PFSK-1 (cell line): ENCODE measurements around the gene EFNB1.

ENCODE experiments used
- FOXP2 ChIP-seq: optimal IDR thresholded peaks from 2 replicates; pipeline ENCODE3; 2011; ENCODE audit warnings: borderline replicate concordance, control low read depth, inconsistent platforms; ENCODE audit not compliant: insufficient read depth; ENCODE audit errors: extremely low read length, extremely low read depth
- POLR2AphosphoS5 ChIP-seq: IDR thresholded peaks from 2 replicates; pipeline ENCODE4 v1.6.1; 2012; ENCODE audit warnings: low read depth, mild to moderate bottlenecking, control low read depth, low read length, moderate library complexity
- REST ChIP-seq, 2 experiments: IDR thresholded peaks; 2 replicates each; pipeline versions ENCODE4 v1.6.1 to v1.8.0; 2011 to 2012; ENCODE audit warnings: low read depth in 2 of 2, low read length in 2 of 2, control low read depth in 1 of 2, inconsistent platforms in 1 of 2, mild to moderate bottlenecking in 1 of 2, moderate library complexity in 1 of 2; ENCODE audit not compliant: insufficient read depth in 1 of 2
- SIN3A ChIP-seq: IDR thresholded peaks from 2 replicates; pipeline ENCODE4 v1.6.1; 2012; ENCODE audit warnings: mild to moderate bottlenecking, low read length, moderate library complexity, borderline replicate concordance; ENCODE audit not compliant: insufficient read depth
- TAF1 ChIP-seq: IDR thresholded peaks from 2 replicates; pipeline ENCODE4 v1.6.1; 2012; ENCODE audit warnings: low read length, control low read depth, borderline replicate concordance; ENCODE audit not compliant: insufficient read depth

GRCh38 chrX:68827848-68828624 lies 785 bp upstream of the EFNB1 start:
- TF ChIP-seq REST (IDR thresholded peaks at IDR 0.05; ENCODE audit: insufficient read depth in 1 of 2, low read depth in 2 of 2, low read length in 2 of 2) (no peak), TAF1 (no peak), POLR2AphosphoS5 (no peak), SIN3A (no peak), FOXP2 (no peak)
